Adipocyte (in vitro differentiated cells): ENCODE results near the gene LMO1.

ENCODE experiments used
- DNase-seq: peaks from one replicate; pipeline ENCODE4 v3.0.0-alpha.2; 2015; ENCODE audit warnings: low read depth
- H3K27me3 ChIP-seq: replicated peaks from 2 replicates; pipeline ENCODE4 v1.7.0; 2013; ENCODE audit warnings: mild to moderate bottlenecking, low read length, moderate library complexity; ENCODE audit not compliant: control insufficient read depth, insufficient read depth
- H3K36me3 ChIP-seq: 2 replicates; pipeline ENCODE4 v1.7.0; 2013; ENCODE audit warnings: low read length, mild to moderate bottlenecking, moderate library complexity; ENCODE audit not compliant: control insufficient read depth, insufficient read depth, severe bottlenecking
- H3K4me1 ChIP-seq: 2 replicates; pipeline ENCODE4 v1.7.0; 2013; ENCODE audit warnings: mild to moderate bottlenecking, low read length, moderate library complexity; ENCODE audit not compliant: control insufficient read depth, insufficient read depth
- H3K4me3 ChIP-seq: 2 replicates; pipeline ENCODE4 v1.7.0; 2013; ENCODE audit warnings: mild to moderate bottlenecking, low read length, moderate library complexity
- H3K9ac ChIP-seq: 2 replicates; pipeline ENCODE4 v1.7.0; 2013; ENCODE audit warnings: mild to moderate bottlenecking, low read length, moderate library complexity
- H3K9me3 ChIP-seq: 2 replicates; pipeline ENCODE4 v1.7.0; 2013; ENCODE audit warnings: mild to moderate bottlenecking, low read length, moderate library complexity; ENCODE audit not compliant: control insufficient read depth

LMO1 gene

GRCh38 chr11:8287297-8287696 is 23.6 kb upstream of the LMO1 start:
- no peak overlapping the region for H3K4me3 ChIP-seq
- H3K9ac ChIP-seq, result no peak overlapping the region
- H3K27me3 ChIP-seq, result peaks cover 36% of the 10 kb centered on the region
- no peaks in the 10 kb centered on the region for H3K4me1 ChIP-seq
- H3K36me3 ChIP-seq, result no peaks in the 10 kb centered on the region
- no peaks in the 10 kb centered on the region for H3K9me3 ChIP-seq
- DNase-seq, result no peak

DNA sequence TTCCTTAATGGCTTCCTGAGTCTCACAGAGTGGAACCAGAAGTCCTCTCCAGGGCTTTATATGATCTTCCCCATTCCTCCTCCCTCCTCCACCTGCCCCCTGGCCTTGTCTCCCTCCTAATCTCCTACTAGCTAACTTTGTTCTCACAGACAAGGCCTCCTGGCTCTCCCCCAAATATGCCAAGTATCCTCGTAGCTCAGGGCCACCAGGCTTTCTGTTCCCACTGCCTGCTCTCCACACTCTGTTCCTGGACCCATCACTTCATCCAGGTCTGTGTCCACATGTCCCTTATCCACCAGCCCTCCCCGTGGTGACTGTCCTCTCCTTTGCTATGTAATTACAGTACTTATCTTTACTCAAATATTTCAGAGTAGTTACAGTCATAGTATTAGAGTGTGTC is 23.2 kb upstream of the LMO1 start:
- Histone ChIP-seq H3K9me3 (no peaks in the 10 kb centered on the region), H3K27me3 (peaks cover 40% of the 10 kb centered on the region), H3K4me3 (no peak overlapping the region), H3K36me3 (no peaks in the 10 kb centered on the region), H3K4me1 (no peaks in the 10 kb centered on the region), H3K9ac (no peak overlapping the region)
- DNase-seq, result no peak

DNA sequence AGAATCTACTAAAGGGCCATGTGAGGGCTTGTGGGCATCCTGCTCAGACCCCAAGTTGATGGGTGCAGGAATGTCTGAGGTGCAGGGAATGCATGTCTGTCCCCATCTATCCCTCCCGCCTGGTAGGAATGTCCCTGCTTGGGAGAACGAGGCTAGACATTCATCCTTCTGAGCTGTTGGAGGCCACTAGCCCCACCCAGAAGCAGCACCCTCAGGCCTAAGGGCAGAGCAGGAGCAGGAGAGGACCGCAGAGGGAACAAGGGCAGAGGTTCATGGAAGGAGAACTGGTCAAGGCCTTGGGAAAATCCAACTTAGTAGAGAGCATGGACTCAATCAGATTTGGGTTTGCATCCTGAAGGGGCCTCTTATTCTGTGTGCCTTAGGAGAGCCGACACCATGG is 22.1 kb upstream of the LMO1 start:
- no peak overlapping the region for H3K9ac ChIP-seq

GRCh38 chr11:8285228-8285627 is 21.6 kb upstream of the LMO1 start:
- no peak for DNase-seq
- peaks cover 45% of the 10 kb centered on the region for H3K27me3 ChIP-seq
- no peak overlapping the region for H3K4me3 ChIP-seq
- H3K4me1 ChIP-seq, result no peaks in the 10 kb centered on the region
- no peaks in the 10 kb centered on the region for H3K36me3 ChIP-seq
- no peak overlapping the region for H3K9ac ChIP-seq
- peaks cover 4% of the 10 kb centered on the region for H3K9me3 ChIP-seq

More for the DNA sequence above, 22.1 kb upstream of the LMO1 start:
- Histone ChIP-seq H3K36me3 (no peaks in the 10 kb centered on the region), H3K27me3 (peaks cover 45% of the 10 kb centered on the region), H3K9me3 (peaks cover 4% of the 10 kb centered on the region), H3K4me1 (no peaks in the 10 kb centered on the region), H3K4me3 (no peak overlapping the region)
- DNase-seq, result no peak

- Histone ChIP-seq H3K4me3 (no peak overlapping the region), H3K27me3 (peaks cover 50% of the 10 kb centered on the region), H3K36me3 (no peaks in the 10 kb centered on the region), H3K9ac (no peak overlapping the region), H3K9me3 (peaks cover 4% of the 10 kb centered on the region), H3K4me1 (no peaks in the 10 kb centered on the region)
- DNase-seq, result no peak
Observed at GRCh38 chr11:8283465-8284230, 20.0 kb upstream of the LMO1 start.

DNA sequence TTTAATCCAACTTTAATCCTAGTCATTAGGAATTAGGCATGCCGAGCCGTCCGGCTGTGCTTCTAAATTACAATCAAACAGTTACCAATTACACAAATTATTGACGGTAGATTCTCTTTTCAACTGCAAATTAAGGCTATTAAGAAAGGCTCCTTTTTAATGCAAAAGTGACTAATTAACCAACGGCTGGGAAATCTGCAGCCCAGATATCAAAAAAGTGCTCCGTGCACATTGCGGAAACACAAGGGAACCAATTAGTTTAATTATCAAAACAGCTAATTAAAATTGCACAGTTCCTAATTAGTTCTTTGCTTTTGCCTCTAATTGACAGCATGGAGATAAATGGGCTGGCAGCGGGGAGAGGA is 19.4 kb upstream of the LMO1 start:
- no peaks in the 10 kb centered on the region for H3K4me1 ChIP-seq
- H3K4me3 ChIP-seq, result no peak overlapping the region
- peaks cover 4% of the 10 kb centered on the region for H3K9me3 ChIP-seq
- peaks cover 55% of the 10 kb centered on the region for H3K27me3 ChIP-seq
- H3K36me3 ChIP-seq, result no peaks in the 10 kb centered on the region
- no peak for DNase-seq
- no peak overlapping the region for H3K9ac ChIP-seq

GRCh38 chr11:8282631-8283030 is 19.0 kb upstream of the LMO1 start:
- H3K4me1 ChIP-seq, result no peaks in the 10 kb centered on the region
- no peak for DNase-seq
- H3K9ac ChIP-seq, result no peak overlapping the region
- no peaks in the 10 kb centered on the region for H3K36me3 ChIP-seq
- H3K9me3 ChIP-seq, result peaks cover 4% of the 10 kb centered on the region
- peaks cover 55% of the 10 kb centered on the region for H3K27me3 ChIP-seq
- no peak overlapping the region for H3K4me3 ChIP-seq

DNA sequence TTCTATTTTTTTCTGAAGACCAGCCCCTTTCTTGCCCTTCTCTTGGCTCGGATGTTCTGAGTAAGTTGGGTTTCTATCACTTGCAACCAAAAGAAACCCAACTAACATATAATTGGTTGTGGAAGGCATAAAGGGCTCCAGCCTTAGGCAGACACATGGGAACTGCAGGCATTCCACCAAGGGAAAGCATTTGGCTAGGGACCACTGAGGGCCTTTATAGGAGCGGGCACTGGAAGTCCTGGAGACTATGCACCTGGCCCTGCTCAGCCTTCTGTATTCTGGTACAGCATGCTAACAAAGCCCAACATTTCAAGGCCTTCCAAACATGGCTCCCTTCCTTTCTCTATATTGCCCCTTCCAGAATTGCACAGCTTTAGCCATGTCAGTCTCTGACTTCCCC is 17.6 kb upstream of the LMO1 start:
- no peak for DNase-seq
- peaks cover 4% of the 10 kb centered on the region for H3K9me3 ChIP-seq
- peaks cover 58% of the 10 kb centered on the region for H3K27me3 ChIP-seq

GRCh38 chr11:8277691-8278090 is 14.0 kb upstream of the LMO1 start:
- no peak overlapping the region for H3K9ac ChIP-seq
- no peak overlapping the region for H3K4me3 ChIP-seq
- peaks cover 36% of the 10 kb centered on the region for H3K27me3 ChIP-seq
- peaks cover 15% of the 10 kb centered on the region for H3K9me3 ChIP-seq
- H3K4me1 ChIP-seq, result no peaks in the 10 kb centered on the region
- H3K36me3 ChIP-seq, result no peaks in the 10 kb centered on the region
- no peak for DNase-seq

More for the DNA sequence above, 17.6 kb upstream of the LMO1 start:
- no peaks in the 10 kb centered on the region for H3K4me1 ChIP-seq
- H3K4me3 ChIP-seq, result no peak overlapping the region
- H3K36me3 ChIP-seq, result no peaks in the 10 kb centered on the region
- H3K9ac ChIP-seq, result no peak overlapping the region

DNA sequence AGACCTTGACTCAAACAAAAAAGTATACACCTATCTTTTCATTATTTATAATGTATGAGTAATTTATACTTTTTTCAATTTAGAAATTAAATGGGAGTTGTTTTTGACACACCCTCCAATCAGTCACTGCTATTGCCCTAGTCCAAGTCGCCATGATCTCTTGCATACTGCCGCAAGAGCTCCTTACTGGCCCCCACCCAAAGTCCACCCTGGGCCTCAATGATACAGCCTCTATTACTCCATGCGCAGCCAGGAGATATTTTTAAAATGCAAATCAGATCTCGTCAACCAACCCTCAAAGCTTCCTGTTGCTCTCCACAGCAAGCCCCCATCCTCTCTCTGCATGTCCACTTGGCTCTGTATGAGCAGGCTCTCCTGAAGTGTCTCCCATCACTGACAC is 12.8 kb upstream of the LMO1 start:
- no peaks in the 10 kb centered on the region for H3K36me3 ChIP-seq

DNA sequence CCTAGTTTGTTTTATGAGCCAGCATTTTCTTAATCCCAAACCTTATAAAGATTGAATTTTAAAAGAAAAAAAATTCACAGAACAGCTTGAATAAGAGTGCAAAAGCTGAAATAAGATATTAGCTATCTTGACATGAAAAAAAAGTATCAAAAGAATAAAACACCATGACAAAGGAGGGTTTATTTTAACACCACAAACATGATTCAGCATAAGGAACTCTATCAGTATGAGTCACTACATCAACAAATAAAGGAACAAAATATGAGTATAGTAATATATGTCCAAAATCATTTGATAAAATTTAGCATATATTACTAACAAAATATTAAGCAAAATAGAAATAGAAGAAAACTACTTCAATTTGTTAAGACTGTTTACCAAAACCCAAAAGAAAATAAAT is 9.6 kb upstream of the LMO1 start:
- no peaks in the 10 kb centered on the region for H3K4me1 ChIP-seq
- no peak overlapping the region for H3K4me3 ChIP-seq
- H3K9ac ChIP-seq, result no peak overlapping the region
- peaks cover 11% of the 10 kb centered on the region for H3K9me3 ChIP-seq
- H3K27me3 ChIP-seq, result peaks cover 35% of the 10 kb centered on the region
- no peaks in the 10 kb centered on the region for H3K36me3 ChIP-seq
- DNase-seq, result peak; percentile 29

More for the DNA sequence above, 12.8 kb upstream of the LMO1 start:
- Histone ChIP-seq H3K9me3 (peaks cover 15% of the 10 kb centered on the region), H3K4me3 (no peak overlapping the region), H3K4me1 (no peaks in the 10 kb centered on the region), H3K9ac (no peak overlapping the region), H3K27me3 (peaks cover 27% of the 10 kb centered on the region)
- no peak for DNase-seq
